HG03378 (cell line): ENCODE data around the gene TMPRSS7.
"Not testable (repeated sequence)": the region's sequence is repeated elsewhere in the genome, so short reads cannot be mapped to it uniquely, and the experiment has no call there.

ENCODE experiments used
- ATAC-seq: cut with Tn5 transposase; IDR thresholded peaks from one replicate; pipeline ENCODE4 v1.9.1; 2021; ENCODE audit warnings: mild to moderate bottlenecking, moderate library complexity; ENCODE audit not compliant: unreplicated experiment

TMPRSS7 gene

DNA sequence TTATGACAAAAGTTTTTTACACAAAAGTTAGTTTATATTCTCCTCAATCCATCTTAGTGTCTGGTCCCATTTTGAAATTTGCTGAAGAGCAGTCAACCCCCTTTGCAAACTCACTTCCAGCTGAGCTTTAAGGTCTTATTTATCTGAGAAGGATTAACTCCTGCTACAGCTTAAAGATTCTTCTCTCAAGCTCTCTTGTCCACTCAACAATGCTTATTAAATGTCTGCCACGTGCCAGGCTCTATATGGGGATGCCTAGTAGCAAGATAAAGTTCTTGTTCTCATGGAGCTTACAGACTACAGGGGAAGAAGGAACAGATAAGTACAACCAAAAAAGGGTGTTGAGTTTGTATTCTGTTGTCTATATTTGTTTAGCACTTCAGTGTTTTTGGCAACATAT lies 18.7 kb downstream of the TMPRSS7 start:
- no peak for ATAC-seq

DNA sequence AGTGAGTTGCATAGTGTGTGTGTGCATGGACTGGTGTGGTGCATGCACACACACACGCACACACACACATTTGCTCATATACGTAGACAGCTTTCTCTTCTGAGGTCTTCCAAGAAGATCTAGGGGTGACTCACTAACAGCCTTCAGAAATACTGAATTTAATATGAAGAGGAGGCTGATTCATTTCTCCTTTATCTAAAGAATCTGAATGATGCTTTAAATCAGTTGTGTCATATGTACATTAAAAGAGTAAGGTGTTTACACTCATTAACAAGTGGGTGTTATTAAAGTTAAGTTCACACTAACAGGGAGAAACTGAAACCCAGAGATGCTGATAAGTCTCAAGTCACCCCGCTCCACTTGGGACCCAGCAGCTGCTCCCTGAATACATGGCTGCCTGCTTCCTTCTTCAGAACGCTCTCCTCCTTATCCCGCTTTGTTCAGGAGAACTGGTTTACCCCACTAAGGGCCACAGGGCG lies 22.0 kb downstream of the TMPRSS7 start:
- ATAC-seq: no peak

GRCh38 chr3:112059497-112059896 lies 25.0 kb downstream of the TMPRSS7 start:
- no peak for ATAC-seq

GRCh38 chr3:112061152-112061551 lies 26.6 kb downstream of the TMPRSS7 start:
- ATAC-seq: no peak

DNA sequence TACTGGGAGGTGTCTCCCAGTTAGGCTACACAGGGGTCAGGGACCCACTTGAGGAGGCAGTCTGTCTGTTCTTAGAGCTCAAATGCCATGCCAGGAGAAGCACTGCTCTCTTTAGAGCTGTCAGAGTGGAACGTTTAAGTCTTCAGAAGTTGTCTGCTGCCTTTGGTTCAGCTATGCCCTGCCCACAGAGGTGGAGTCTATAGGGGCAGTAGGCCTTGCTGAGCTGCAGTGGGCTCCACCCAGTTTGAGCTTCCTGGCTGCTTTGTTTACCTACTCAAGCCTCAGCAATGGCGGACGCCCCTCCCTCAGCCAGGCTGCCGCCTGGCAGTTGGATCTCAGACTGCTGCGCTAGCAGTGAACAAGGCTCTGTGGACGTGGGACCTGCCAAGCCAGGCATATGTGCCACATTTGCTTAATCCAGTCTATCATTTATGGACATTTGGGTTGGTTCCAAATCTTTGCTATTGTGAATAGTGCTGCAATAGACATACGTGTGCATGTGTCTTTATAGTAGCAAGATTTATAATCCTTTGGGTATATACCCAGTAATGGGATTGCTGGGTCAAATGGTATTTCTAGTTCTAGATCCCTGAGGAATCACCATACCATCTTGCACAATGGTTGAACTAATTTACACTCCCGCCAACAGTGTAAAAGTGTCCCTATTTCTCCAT lies 38.0 kb downstream of the TMPRSS7 start:
- ATAC-seq: not testable (repeated sequence)

GRCh38 chr3:112074006-112074405 lies 39.5 kb downstream of the TMPRSS7 start:
- ATAC-seq: no peak

DNA sequence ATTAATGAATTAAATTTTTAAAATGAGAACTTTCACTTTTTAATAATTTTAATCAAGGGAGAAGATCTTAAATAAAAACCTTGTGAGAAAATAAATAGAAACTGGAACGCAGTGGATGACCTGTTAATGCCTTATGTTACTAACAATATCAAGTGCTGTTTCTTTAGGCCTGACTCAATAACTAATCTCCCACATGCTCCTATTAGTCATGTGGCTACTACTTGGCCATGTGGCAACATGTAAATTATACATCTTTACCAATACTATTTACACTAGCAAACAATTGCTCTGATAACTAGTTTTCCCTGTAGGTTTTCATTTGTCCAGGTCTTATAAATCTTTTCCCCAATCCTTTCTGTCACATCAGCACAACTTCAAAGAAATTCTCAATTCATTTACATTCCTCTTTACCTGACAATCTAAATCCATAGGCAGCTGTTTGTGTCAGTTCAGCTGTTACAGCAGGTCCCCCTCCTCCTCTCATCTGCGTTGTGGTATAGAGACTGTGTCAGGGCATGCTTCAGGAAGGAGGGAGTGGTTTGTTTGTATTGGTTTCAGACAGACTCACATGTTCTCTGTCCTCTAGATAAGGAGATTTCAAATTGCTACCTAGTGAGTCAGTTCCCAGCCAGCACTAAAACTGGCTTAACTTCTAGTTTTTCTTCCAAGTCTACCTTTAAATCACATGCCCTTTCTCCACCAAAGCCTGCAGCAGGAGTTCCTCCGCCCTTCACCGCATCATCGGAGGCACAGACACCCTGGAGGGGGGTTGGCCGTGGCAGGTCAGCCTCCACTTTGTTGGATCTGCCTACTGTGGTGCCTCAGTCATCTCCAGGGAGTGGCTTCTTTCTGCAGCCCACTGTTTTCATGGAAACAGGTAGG lies 40.3 kb downstream of the TMPRSS7 start:
- ATAC-seq: peak; percentile 81

- ATAC-seq: no peak
Measured at GRCh38 chr3:112078125-112079083, 43.9 kb downstream of the TMPRSS7 start.

GRCh38 chr3:112083239-112083638 lies 48.7 kb downstream of the TMPRSS7 start:
- ATAC-seq: no peak

- ATAC-seq: no peak
Measured at GRCh38 chr3:112084980-112085705, 50.6 kb downstream of the TMPRSS7 start.

DNA sequence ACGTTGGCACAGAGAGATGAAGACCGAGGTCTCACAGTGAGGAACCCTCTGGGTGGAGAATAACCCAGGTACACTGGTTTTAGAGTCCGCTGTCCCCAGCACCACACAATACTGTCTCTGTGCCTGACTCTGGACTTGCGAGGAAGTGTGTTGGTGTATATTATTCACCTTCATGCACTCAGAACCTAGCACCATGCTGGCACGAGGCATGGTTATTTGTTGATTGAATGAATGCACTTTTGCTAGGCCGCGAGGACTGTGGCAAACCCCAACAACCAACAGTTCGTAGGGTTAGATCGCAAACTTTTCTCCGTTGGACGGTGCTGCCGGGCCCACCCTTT lies 51.2 kb downstream of the TMPRSS7 start:
- peak; percentile 8 for ATAC-seq

GRCh38 chr3:112086076-112086854 lies 51.7 kb downstream of the TMPRSS7 start, which contains the start of gene C3orf52:
TSS of gene C3orf52 (plus strand) at chr3:112086389. CDS start at chr3:112086408, 19 bp downstream.
- peak; percentile 63 for ATAC-seq

DNA sequence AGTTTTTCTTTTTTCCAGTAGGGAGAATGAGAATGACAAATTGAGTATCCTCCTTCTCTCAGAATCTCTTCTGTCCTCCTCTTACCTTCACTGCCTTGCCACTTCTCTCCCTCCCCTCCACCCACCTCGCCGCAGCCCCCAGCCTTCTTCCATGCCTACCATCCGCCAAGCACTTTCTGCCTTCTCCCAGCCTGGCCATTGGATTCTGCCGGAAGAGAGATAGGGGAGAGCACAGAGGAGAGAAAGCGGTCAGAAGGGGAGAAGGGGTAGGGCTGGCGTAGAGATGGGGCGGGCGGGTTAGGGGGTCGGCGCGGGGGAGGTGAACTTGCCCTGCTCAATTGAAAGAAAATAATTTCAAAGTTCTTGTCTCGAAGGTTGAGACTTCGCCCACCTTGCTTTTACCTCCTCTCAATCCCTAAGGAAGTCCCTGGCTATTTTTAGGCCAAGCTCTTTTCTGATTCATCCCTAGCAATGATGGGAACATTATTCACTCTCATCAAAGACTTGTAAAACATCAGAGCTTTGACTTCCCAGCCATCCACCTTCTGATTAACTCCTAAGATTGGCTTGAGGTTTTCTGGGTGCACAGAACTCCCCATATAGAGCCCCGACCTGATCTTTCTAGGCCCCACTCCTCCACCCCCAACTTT lies 52.5 kb downstream of the TMPRSS7 start:
- ATAC-seq: no peak

DNA sequence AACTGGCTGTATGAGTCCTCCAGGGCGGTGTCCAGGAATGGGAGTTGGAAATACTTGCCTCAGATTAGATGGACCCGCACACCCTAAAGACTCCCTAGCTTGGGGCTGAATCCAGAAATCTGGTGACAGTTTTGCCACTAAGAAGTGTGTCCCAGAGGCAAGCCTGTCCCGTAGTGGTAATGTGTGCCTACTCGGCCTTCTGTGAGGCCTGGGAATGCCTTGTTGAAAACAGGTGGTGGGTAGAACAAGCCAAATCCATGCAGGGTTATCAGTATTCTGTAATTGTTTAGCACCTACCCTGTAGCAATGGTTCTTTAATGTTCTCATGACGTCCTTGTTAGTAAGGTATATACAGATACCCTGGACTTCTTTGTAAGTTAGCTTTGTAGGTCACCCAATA lies 53.2 kb downstream of the TMPRSS7 start:
- no peak for ATAC-seq

DNA sequence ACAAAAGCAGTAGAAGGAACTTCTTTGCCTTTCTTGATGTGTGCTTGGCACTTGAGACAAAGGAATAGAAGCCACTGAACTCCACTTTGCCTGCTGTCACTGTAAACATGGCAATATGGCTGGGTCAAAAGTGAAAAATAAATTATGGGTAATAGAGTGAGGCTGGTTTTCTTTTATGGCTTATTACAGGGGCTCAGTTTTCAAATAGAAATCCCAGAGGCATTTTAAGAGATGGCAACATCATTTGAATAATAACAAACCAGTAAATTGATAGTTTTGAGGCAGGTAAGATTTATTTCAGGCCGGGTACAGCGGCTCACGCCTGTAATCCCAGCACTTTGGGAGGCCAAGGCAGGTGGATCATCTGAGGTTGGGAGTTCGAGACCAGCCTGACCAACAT lies 54.4 kb downstream of the TMPRSS7 start:
- ATAC-seq: no peak

- no peak for ATAC-seq
Measured at GRCh38 chr3:112089956-112090886, 55.7 kb downstream of the TMPRSS7 start.

DNA sequence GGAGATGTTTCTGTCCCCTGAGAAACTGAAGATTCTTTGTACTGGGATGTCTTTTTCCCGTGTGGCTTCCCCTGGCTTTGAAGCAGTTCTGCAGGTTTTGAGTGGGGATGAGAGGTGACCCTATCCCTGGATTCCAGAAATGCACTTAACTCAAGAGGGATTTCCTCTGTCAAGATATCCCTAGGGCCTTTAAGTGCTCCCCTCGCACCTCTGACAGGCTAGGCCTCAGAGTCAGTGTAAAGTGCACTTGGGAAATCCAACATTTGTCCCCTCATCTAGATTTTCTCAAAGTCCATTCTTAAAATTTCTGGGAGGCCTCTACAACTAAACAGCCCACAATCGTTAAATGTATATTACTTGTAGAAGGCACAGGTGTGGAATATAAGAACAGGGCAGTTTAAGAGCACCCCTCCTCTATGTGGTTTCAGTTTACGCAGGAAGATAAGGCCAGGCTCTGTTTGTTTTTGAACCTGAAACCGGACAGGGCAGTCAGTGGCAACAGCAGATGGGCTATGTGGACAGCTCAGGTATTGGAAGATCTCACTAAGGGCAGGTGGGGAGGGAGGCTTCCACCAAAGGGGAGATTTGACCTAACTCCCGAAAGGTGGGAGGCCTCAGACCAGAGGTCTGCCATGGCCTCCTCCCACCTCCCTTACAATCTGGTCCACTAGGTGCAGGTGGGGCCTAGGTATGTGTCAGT lies 56.5 kb downstream of the TMPRSS7 start:
- no peak for ATAC-seq
